ENCODE results near the gene LIMCH1. TPM values are rescaled to one million over a fixed set of nuclear protein-coding genes. Genes with fewer than 3 reads are reported as not detected.
A peak's percentile ranks its signal among the peaks of the same experiment; 100 is the strongest.
"Not testable (repeated sequence)": the region's sequence is repeated elsewhere in the genome, so short reads cannot be mapped to it uniquely, and the experiment has no call there.

Gene LIMCH1
- total RNA-seq, 1 donor from 2014 or later = 83.0 TPM

- no peak for DNase-seq (ENCODE audit: low read depth)
Observed at GRCh38 chr4:41609851-41610250, 71.9 kb downstream of the LIMCH1 start.

DNA sequence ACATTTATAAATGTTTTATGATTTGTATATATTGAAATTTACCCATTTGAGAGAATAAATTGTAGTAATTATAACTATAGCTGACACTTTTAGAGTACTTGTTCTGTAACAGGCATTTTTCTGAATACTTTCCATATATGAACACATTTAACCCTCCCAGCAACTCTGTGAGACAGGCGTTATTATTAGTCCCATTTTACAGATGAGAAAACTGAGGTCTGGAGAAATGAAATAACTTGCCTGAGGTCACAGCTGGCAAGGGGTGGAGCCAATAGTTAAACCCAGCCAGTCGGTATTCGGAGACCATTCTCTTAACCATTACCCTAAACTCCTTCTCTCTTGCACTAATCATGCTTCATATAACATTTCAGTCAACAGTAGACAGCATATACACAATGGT is 72.5 kb downstream of the LIMCH1 start:
- no peak for DNase-seq (ENCODE audit: low read depth)

DNA sequence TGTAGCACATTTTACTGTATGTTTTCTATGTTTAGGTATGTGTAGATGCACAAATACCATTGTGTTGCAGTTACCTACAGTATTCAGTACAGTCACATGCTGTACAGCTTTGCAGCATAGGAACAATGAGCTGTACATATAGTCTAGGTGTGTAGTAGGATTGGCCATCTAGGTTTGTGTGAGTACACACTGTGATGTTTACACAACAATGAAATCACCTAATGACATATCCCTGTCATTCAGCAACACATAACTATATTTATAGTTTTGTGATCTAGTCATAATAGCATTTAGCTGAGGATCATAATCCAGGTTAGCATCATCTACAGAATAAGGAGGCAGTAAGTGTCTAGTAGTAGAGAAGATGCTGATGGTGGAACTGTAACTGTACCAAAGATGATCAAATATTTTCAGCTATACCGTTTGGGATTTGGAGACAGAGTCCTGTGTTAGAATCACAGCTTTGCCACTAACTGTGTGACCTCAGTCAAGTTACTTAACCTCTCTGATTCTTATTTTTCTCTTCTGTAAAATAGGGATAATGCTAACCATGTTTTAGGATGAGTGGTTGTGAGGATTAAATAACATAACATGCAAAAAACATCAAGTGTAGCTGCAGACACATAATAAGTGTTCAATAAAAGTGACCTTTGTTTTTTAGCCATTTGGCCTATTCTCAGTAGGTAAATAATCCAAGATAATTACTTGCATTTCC is 73.3 kb downstream of the LIMCH1 start:
- DNase-seq (ENCODE audit: low read depth) = no peak

DNA sequence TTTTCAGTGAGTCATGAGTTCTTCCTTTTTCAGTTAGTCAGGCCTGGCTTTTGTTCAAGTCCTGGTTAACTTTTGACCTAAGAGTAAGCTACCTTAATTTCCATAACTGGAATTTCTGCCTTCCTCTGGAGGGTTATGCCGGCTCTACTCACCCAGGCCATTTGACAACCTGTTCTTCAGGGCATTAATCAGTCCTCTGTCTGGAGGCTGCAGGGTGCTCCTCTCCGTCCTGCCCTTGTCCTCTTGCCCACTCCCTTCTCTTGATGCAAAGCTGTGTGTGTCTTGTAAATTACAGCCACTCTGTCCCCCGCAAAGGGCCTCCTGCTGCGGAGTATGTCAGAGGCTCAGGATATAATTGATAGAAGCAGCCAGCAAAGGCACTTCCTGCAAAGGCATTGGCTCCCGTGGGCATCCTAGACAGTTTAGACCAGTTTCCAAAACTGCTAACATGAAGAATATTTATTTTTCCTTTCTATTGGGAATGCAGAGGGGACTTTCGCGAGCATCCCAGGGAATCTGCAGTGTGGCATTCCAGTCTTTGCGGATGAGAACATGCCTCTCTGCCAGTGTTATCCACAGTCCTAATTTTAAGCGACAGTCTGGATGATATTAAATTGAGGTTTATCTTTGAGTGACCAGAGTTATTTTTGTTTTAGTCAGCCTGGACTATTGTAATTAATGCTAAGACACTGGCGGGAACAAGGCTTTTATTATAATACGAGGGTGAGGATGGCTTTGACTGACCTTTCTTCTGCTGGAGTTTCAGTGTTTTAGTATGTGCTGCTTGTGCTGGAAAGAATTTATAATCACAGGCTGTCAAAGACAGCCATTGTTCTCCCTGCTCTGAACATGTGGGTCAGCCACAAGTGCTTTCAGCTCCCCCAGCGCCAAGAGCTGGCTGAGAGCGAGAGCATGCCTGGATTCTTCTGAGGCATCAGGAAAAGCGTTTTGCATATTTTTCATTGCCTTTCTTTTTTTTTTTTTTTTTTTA is 74.2 kb downstream of the LIMCH1 start:
- DNase-seq (ENCODE audit: low read depth) = peak; percentile 47

DNA sequence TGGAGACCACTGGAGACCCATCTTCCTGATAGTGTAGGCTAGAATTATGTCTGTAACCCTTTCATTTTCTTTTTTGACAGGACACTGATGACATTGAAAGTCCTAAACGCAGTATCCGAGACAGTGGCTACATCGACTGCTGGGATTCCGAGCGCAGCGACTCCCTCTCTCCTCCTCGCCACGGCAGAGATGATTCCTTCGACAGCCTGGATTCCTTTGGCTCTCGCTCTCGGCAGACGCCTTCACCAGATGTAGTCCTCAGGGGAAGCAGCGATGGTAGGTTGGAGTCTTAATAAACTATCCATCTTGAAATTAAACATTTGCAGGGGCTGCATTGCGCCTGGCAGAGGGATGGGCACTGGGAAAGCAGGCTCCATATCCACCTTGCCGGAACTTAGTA is 75.4 kb downstream of the LIMCH1 start:
- DNase-seq (ENCODE audit: low read depth) = no peak

- DNase-seq (ENCODE audit: low read depth) = no peak
Observed at GRCh38 chr4:41613821-41614220, 75.9 kb downstream of the LIMCH1 start.

GRCh38 chr4:41614519-41614918 is 76.6 kb downstream of the LIMCH1 start:
- no peak for DNase-seq (ENCODE audit: low read depth)

DNA sequence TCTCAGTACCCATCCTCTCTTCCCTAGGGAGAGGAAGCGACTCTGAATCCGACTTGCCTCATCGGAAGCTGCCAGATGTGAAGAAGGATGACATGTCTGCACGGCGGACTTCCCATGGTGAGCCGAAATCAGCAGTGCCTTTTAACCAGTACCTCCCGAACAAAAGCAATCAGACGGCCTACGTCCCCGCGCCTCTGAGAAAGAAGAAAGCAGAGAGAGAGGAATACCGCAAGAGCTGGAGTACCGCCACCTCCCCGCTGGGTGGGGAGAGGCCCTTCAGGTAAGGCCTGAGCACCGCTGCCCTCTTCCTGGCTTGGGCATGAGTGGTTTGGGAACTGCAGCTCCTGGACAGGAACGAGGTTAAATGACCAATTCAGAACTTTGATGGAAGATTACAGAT is 81.2 kb downstream of the LIMCH1 start:
- no peak for DNase-seq (ENCODE audit: low read depth)

- no peak for DNase-seq (ENCODE audit: low read depth)
Observed at GRCh38 chr4:41620594-41621256, 82.8 kb downstream of the LIMCH1 start.

DNA sequence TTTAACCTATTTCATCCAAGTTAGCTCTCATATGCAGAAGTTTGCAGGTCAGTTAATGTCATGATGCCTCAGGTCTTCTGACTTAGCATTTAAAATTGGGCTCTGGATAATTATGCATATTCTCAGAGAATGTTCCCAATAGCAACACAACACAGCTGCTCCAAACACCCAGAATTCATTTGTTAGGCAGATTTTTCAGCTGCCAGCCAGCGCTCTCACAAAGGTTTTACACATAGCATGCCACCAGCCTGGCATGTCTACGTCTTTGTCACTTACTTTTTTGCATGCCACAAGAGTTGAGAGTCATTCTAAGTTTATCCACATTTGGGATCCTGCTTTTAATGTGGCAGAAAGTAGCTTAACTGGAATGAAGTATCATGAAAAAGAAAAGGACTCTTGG is 84.8 kb downstream of the LIMCH1 start:
- no peak for DNase-seq (ENCODE audit: low read depth)

DNA sequence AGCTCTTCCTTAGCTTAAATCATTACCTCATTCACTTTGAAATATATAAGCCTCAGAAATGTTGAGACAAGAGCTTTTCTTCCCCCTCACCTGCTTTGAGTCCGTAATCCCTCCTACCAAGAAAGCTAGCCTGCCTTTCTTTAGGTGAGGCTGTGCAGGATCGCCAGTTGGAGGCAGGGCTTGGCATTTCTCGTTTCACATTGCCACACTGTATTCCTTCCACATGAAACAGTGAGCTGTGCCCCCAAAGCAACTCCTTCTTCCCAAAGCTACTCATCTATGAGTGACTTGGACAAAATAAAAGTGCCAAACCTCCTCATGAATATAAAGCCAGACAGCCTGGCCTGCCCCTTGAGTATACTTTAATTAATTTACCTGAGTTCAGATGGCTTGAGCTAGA is 86.8 kb downstream of the LIMCH1 start:
- no peak for DNase-seq (ENCODE audit: low read depth)

DNA sequence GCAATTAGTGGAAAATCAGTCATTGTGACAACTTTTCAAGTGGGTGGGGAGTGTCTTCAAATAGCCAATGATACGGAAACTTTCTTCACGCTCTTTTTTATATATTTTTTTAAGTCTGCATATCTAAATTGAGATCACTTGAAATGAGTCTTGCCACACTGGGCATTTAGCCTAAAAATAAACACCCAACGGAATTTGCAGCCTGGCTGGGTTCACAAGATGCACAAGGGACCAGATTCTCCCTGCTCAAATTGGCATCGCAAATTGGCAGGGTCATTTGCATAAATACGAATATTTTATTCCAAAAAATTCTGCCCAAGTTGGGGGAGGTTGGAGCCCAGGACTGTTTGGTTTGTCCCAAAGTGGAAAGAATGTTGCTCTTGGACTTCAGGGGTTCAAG is 87.6 kb downstream of the LIMCH1 start:
- DNase-seq (ENCODE audit: low read depth) = no peak

- DNase-seq (ENCODE audit: low read depth) = no peak
Observed at GRCh38 chr4:41628936-41629335, 91.0 kb downstream of the LIMCH1 start.

DNA sequence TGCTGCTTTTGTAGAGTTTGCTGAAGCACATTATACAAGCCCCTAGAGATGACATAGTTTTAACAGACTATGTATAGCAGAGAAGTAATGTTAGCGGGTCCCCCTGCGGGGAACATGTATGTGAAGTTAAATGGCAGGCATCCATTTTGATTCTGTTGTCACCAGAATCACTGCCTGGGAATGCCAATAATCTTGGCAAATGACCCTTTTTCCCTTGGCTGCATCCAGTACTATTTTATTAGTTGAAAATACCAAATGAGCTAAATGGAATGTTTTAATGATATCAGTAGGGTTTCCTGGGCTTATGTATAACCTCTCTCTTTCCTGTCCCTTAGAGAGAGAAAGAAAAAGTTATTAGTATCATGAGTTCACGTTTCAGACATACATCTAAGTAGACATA is 93.6 kb downstream of the LIMCH1 start:
- DNase-seq (ENCODE audit: low read depth) = no peak

- DNase-seq (ENCODE audit: low read depth) = no peak
Observed at GRCh38 chr4:41632481-41633073, 94.6 kb downstream of the LIMCH1 start.

DNA sequence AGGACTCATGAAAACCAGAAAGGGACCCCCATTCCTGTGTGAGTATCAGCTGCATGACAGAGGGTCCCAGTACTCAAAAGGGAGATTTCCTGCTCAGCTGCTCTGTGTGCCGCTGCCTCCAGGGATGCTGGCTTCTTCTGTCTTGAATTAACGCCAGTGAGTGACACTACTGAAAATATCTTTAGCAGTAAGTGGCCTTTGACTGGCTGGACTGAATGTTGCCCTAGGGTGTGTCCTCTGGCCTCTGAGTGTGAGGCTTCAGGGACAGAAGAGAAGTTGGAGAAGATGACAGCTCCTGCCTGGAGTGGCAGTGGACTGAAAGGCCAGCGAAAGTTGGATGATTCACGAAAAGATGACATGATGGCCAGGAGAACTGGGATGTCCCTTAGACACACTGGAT is 95.4 kb downstream of the LIMCH1 start:
- no peak for DNase-seq (ENCODE audit: low read depth)

DNA sequence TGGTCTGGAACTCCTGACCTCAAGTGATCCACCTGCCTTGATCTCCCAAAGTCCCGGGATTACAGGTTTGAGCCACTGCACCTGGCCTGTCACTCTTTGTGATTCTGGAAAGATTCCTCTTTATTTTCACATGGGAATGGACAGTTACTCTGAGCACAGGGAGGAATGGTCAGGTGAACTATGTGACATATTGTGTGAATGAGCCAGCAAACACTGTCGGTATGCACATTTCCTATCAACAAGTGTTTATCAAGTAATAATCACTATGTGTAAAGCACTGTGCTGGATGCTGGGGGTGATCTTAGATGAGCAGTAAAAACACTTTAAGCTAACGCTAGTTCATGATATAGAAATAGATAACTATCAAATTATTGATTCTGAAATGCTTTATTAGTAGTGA is 97.5 kb downstream of the LIMCH1 start:
- DNase-seq (ENCODE audit: low read depth) = no peak

GRCh38 chr4:41638203-41638602 is 100.2 kb downstream of the LIMCH1 start:
- no peak for DNase-seq (ENCODE audit: low read depth)

- no peak for DNase-seq (ENCODE audit: low read depth)
Observed at GRCh38 chr4:41638866-41639265, 100.9 kb downstream of the LIMCH1 start.

GRCh38 chr4:41639291-41639690 is 101.3 kb downstream of the LIMCH1 start:
- DNase-seq (ENCODE audit: low read depth) = no peak

DNA sequence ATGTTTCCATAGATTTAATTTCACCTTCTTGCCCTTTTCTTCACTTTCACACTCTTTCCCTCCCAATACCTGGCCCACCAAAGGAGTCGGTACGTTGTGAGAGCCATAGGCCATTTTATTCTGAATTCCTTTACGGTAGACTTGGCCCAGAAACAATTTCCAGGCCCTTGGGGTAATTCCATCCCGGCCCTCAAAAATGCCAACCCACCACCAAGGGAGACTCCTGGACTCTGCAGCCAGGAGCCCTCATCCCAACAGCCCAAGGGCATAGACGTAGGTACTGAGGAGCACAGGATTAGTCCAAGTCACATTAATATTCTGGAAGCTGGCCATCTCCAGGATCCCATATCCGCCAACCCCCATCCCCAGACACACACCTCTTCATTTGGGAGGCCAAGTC is 102.9 kb downstream of the LIMCH1 start:
- no peak for DNase-seq (ENCODE audit: low read depth)

DNA sequence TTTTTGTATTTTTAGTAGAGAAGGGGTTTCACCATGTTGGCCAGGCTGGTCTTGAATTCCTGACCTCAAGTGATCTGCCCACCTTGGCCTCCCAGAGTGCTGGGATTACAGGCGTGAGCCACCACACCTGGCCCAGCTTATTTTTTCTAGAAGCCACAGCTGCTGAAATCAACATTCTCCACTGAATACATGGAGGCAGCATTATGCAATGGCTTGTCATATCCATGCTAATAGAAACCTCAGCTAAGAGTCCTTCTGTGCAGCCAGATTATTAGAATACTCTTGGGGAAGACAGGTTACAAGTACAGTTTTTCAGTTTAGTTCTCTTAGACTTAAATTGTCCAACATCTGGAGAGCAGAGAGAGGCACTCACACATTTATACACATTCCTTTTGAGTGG is 104.8 kb downstream of the LIMCH1 start:
- DNase-seq (ENCODE audit: low read depth) = not testable (repeated sequence)
